Immature natural killer cell (primary cell): Measurements from ENCODE around the gene HEG1. TPM values are rescaled to one million over a fixed set of nuclear protein-coding genes. Genes with fewer than 3 reads are reported as not detected.

Source experiments
- DNase-seq, 3 donors: peaks; one replicate each; pipeline ENCODE4 v3.0.0; 2022; ENCODE audit warnings: mixed read lengths in 1 of 3
- H3K27ac Mint-ChIP-seq, 6 donors: one replicate each; pipeline ENCODE4 v1.8.0; 2020; ENCODE audit warnings: mixed read lengths in 6 of 6, mild to moderate bottlenecking in 5 of 6, inconsistent platforms in 4 of 6, moderate library complexity in 3 of 6
- H3K27me3 Mint-ChIP-seq, 3 donors: one replicate each; pipeline ENCODE4 v1.8.0; 2020 to 2021; ENCODE audit warnings: low read depth in 3 of 3, mild to moderate bottlenecking in 3 of 3, mixed read lengths in 3 of 3, moderate library complexity in 3 of 3, inconsistent platforms in 1 of 3
- H3K36me3 Mint-ChIP-seq, 3 donors: one replicate each; pipeline ENCODE4 v1.8.0; 2020; ENCODE audit warnings: mixed read lengths in 3 of 3, inconsistent platforms in 2 of 3, mild to moderate bottlenecking in 2 of 3
- H3K4me1 Mint-ChIP-seq, 2 donors: one replicate each; pipeline ENCODE4 v1.8.0; 2020; ENCODE audit warnings: inconsistent platforms in 2 of 2, mild to moderate bottlenecking in 2 of 2, mixed read lengths in 2 of 2, moderate library complexity in 1 of 2
- H3K4me3 Mint-ChIP-seq, 5 donors: one replicate each; pipeline ENCODE4 v1.8.0; 2020; ENCODE audit warnings: mild to moderate bottlenecking in 5 of 5, mixed read lengths in 5 of 5, inconsistent platforms in 3 of 5, moderate library complexity in 3 of 5
- H3K9me3 Mint-ChIP-seq, 6 donors: one replicate each; pipeline ENCODE4 v1.8.0; 2020; ENCODE audit warnings: mild to moderate bottlenecking in 6 of 6, mixed read lengths in 6 of 6, inconsistent platforms in 4 of 6, moderate library complexity in 3 of 6
- polyA plus RNA-seq, 3 donors: library from polyadenylated mRNA; unstranded; fragments of 300-500 nt; fragmentation: Illumina TruSeq; gene quantifications; one replicate each; pipeline ENCODE4 v1.2.3, GENCODE V29; 2021

The HEG1 gene
- polyA plus RNA-seq, 3 donors from 2014 or later: 2.1 to 12.1 (median 4.9) TPM

- no peak for DNase-seq
- peak overlapping the region in 5 of 6 donors; percentile 50 to 69 (median 64) for H3K27ac Mint-ChIP-seq
- H3K9me3 Mint-ChIP-seq: no peaks in the 10 kb centered on the region
- H3K27me3 Mint-ChIP-seq: no peaks in the 10 kb centered on the region
- H3K36me3 Mint-ChIP-seq: peaks cover 38 to 83% (median 49%) of the 10 kb centered on the region in 3 donors
- no peak overlapping the region for H3K4me3 Mint-ChIP-seq
- peaks cover 36 to 49% of the 10 kb centered on the region in 2 donors for H3K4me1 Mint-ChIP-seq
These were observed 57.6 kb downstream of the HEG1 start for GRCh38 chr3:124998247-124998630.

GRCh38 chr3:124997303-124998246 lies 58.2 kb downstream of the HEG1 start:
- Mint-ChIP-seq H3K9me3 (no peaks in the 10 kb centered on the region), H3K36me3 (peaks cover 35 to 79% (median 49%) of the 10 kb centered on the region in 3 donors), H3K4me3 (no peak overlapping the region), H3K27me3 (no peaks in the 10 kb centered on the region), H3K27ac (peak overlapping the region; percentile 35 to 92 (median 70)), H3K4me1 (peaks cover 31 to 49% of the 10 kb centered on the region in 2 donors)
- DNase-seq: no peak

GRCh38 chr3:124995460-124995994 lies 60.3 kb downstream of the HEG1 start:
- DNase-seq: peak; percentile 65 to 68 (median 65)
- H3K27ac Mint-ChIP-seq: peak overlapping the region; percentile 76 to 92 (median 83)
- H3K36me3 Mint-ChIP-seq: peaks cover 31 to 75% (median 47%) of the 10 kb centered on the region in 3 donors
- no peaks in the 10 kb centered on the region for H3K9me3 Mint-ChIP-seq
- H3K4me1 Mint-ChIP-seq: peaks cover 26 to 49% of the 10 kb centered on the region in 2 donors
- peak overlapping the region in 4 of 5 donors; percentile 12 to 59 (median 39) for H3K4me3 Mint-ChIP-seq
- H3K27me3 Mint-ChIP-seq: no peaks in the 10 kb centered on the region

GRCh38 chr3:124993466-124993865 lies 62.3 kb downstream of the HEG1 start:
- Mint-ChIP-seq H3K4me1 (peaks cover 18 to 32% of the 10 kb centered on the region in 2 donors), H3K4me3 (no peak overlapping the region)

GRCh38 chr3:124992041-124992440 lies 63.8 kb downstream of the HEG1 start:
- Mint-ChIP-seq H3K4me1 (peaks cover 16 to 21% of the 10 kb centered on the region in 2 donors), H3K9me3 (no peaks in the 10 kb centered on the region), H3K4me3 (no peak overlapping the region), H3K27me3 (peaks cover 0 to 2% (median 0%) of the 10 kb centered on the region in 3 donors), H3K36me3 (peaks cover 26 to 60% (median 28%) of the 10 kb centered on the region in 3 donors), H3K27ac (peak overlapping the region in 1 of 6 donors; percentile 53)
- DNase-seq: no peak

More at GRCh38 chr3:124993466-124993865, 62.3 kb downstream of the HEG1 start:
- Mint-ChIP-seq H3K9me3 (no peaks in the 10 kb centered on the region), H3K27me3 (peaks cover 0 to under 1% (median 0%) of the 10 kb centered on the region in 3 donors), H3K27ac (no peak overlapping the region), H3K36me3 (peaks cover 31 to 74% (median 43%) of the 10 kb centered on the region in 3 donors)
- DNase-seq: no peak

GRCh38 chr3:124986192-124987143 lies 69.3 kb downstream of the HEG1 start:
- Mint-ChIP-seq H3K4me1 (peaks cover 14 to 25% of the 10 kb centered on the region in 2 donors), H3K27ac (peak overlapping the region in 2 of 6 donors; percentile 26 to 28), H3K4me3 (no peak overlapping the region), H3K36me3 (peaks cover 12 to 48% (median 25%) of the 10 kb centered on the region in 3 donors), H3K9me3 (no peaks in the 10 kb centered on the region), H3K27me3 (peaks cover 0 to 4% (median 3%) of the 10 kb centered on the region in 3 donors)
- DNase-seq: no peak

- Mint-ChIP-seq H3K27me3 (peaks cover 0 to 4% (median 3%) of the 10 kb centered on the region in 3 donors), H3K9me3 (no peaks in the 10 kb centered on the region), H3K4me3 (no peak overlapping the region), H3K27ac (peak overlapping the region in 2 of 6 donors; percentile 22 to 51), H3K4me1 (peaks cover 17 to 29% of the 10 kb centered on the region in 2 donors), H3K36me3 (peaks cover 12 to 44% (median 19%) of the 10 kb centered on the region in 3 donors)
- no peak for DNase-seq
These were observed 70.4 kb downstream of the HEG1 start for GRCh38 chr3:124985349-124985748.

- Mint-ChIP-seq H3K4me3 (no peak overlapping the region), H3K9me3 (no peaks in the 10 kb centered on the region), H3K4me1 (peaks cover 22 to 35% of the 10 kb centered on the region in 2 donors), H3K36me3 (peaks cover 12 to 43% (median 19%) of the 10 kb centered on the region in 3 donors), H3K27me3 (peaks cover 0 to 4% (median 3%) of the 10 kb centered on the region in 3 donors), H3K27ac (peak overlapping the region in 2 of 6 donors; percentile 40 to 76)
- DNase-seq: no peak
These were observed 71.0 kb downstream of the HEG1 start for GRCh38 chr3:124984754-124985153.

GRCh38 chr3:124982855-124983254 lies 72.9 kb downstream of the HEG1 start:
- no peak overlapping the region for H3K4me3 Mint-ChIP-seq
- H3K27ac Mint-ChIP-seq: peak overlapping the region in 5 of 6 donors; percentile 28 to 66 (median 62)
- DNase-seq: no peak
- peaks cover 0 to 3% (median 3%) of the 10 kb centered on the region in 3 donors for H3K27me3 Mint-ChIP-seq
- H3K9me3 Mint-ChIP-seq: no peaks in the 10 kb centered on the region
- H3K4me1 Mint-ChIP-seq: peaks cover 26 to 39% of the 10 kb centered on the region in 2 donors
- peaks cover 11 to 34% (median 16%) of the 10 kb centered on the region in 3 donors for H3K36me3 Mint-ChIP-seq

GRCh38 chr3:124981472-124981871 lies 74.3 kb downstream of the HEG1 start:
- Mint-ChIP-seq H3K27ac (peak overlapping the region in 3 of 6 donors; percentile 19 to 60 (median 44)), H3K27me3 (peaks cover 0 to 6% (median 3%) of the 10 kb centered on the region in 3 donors)

GRCh38 chr3:124978627-124979026 lies 77.2 kb downstream of the HEG1 start:
- H3K27ac Mint-ChIP-seq: no peak overlapping the region
- H3K27me3 Mint-ChIP-seq: peaks cover 0 to 4% (median 3%) of the 10 kb centered on the region in 3 donors
- peaks cover 49 to 69% of the 10 kb centered on the region in 2 donors for H3K4me1 Mint-ChIP-seq
- H3K4me3 Mint-ChIP-seq: no peak overlapping the region
- H3K36me3 Mint-ChIP-seq: peaks cover 16 to 46% (median 21%) of the 10 kb centered on the region in 3 donors
- DNase-seq: no peak
- H3K9me3 Mint-ChIP-seq: no peaks in the 10 kb centered on the region

More at GRCh38 chr3:124981472-124981871, 74.3 kb downstream of the HEG1 start:
- peaks cover 22 to 46% (median 26%) of the 10 kb centered on the region in 3 donors for H3K36me3 Mint-ChIP-seq
- H3K4me1 Mint-ChIP-seq: peaks cover 38 to 52% of the 10 kb centered on the region in 2 donors
- H3K4me3 Mint-ChIP-seq: no peak overlapping the region
- no peaks in the 10 kb centered on the region for H3K9me3 Mint-ChIP-seq
- no peak for DNase-seq

- H3K27ac Mint-ChIP-seq: peak overlapping the region in 5 of 6 donors; percentile 40 to 82 (median 60)
- H3K4me3 Mint-ChIP-seq: peak overlapping the region in 2 of 5 donors; percentile 25 to 40
- H3K27me3 Mint-ChIP-seq: peaks cover 0 to 3% (median 2%) of the 10 kb centered on the region in 3 donors
- peak in 1 of 3 donors; percentile 6 for DNase-seq
- peaks cover 40 to 50% of the 10 kb centered on the region in 2 donors for H3K4me1 Mint-ChIP-seq
- H3K36me3 Mint-ChIP-seq: peaks cover 23 to 39% (median 23%) of the 10 kb centered on the region in 3 donors
- no peaks in the 10 kb centered on the region for H3K9me3 Mint-ChIP-seq
These were observed 79.4 kb downstream of the HEG1 start for GRCh38 chr3:124976383-124976782.
